LHCN-M2 (cell line): Measurements from ENCODE around the gene ME1. TPM values are rescaled to one million over a fixed set of nuclear protein-coding genes. Genes with fewer than 3 reads are reported as not detected.
A peak's percentile ranks its signal among the peaks of the same experiment; 100 is the strongest.
"Not testable (repeated sequence)": the region's sequence is repeated elsewhere in the genome, so short reads cannot be mapped to it uniquely, and the experiment has no call there.

Source experiments
- DNase-seq: peaks from one replicate; pipeline ENCODE4 v3.0.0-alpha.2; 2012; ENCODE audit warnings: low read depth
- polyA plus RNA-seq: library from polyadenylated mRNA; unstranded; fragments of >200 nt; gene quantifications from one replicate; pipeline ENCODE4 v1.2.1, GENCODE V29; 2012; ENCODE audit warnings: missing spikeins
- total RNA-seq: library from RNA; depleted of rRNA; stranded (reverse); fragments of >200 nt; gene quantifications from 2 replicates; pipeline ENCODE4 v1.2.3, GENCODE V29; 2014; rRNA removed

Gene ME1
- 6.4 and 8.1 TPM in 2 replicates for total RNA-seq
- polyA plus RNA-seq, result 11.1 TPM

GRCh38 chr6:83430611-83431544 is at the start of gene ME1:
ME1 (minus strand) TSS chr6:83431051; CDS start chr6:83430954, 97 bp downstream.
- peak; percentile 62 for DNase-seq

- no peak for DNase-seq
Observed at GRCh38 chr6:83480470-83480869, 49.6 kb upstream of the ME1 start.

- DNase-seq, result no peak
Observed at GRCh38 chr6:83479389-83479788, 48.5 kb upstream of the ME1 start.

GRCh38 chr6:83476971-83477370 is 46.1 kb upstream of the ME1 start:
- DNase-seq, result no peak

GRCh38 chr6:83474309-83474708 is 43.5 kb upstream of the ME1 start:
- DNase-seq, result peak; percentile 74

- no peak for DNase-seq
Observed at GRCh38 chr6:83472767-83473166, 41.9 kb upstream of the ME1 start.

GRCh38 chr6:83470587-83470986 is 39.7 kb upstream of the ME1 start:
- DNase-seq, result no peak

- no peak for DNase-seq
Observed at GRCh38 chr6:83470001-83470400, 39.1 kb upstream of the ME1 start.

GRCh38 chr6:83467620-83468036 is 36.8 kb upstream of the ME1 start:
- no peak for DNase-seq

GRCh38 chr6:83466328-83466727 is 35.5 kb upstream of the ME1 start:
- no peak for DNase-seq

- no peak for DNase-seq
Observed at GRCh38 chr6:83464381-83465140, 33.7 kb upstream of the ME1 start.

- DNase-seq, result peak; percentile 95
Observed at GRCh38 chr6:83463886-83464285, 33.0 kb upstream of the ME1 start.

- DNase-seq, result no peak
Observed at GRCh38 chr6:83462524-83462923, 31.7 kb upstream of the ME1 start.

GRCh38 chr6:83461438-83461837 is 30.6 kb upstream of the ME1 start:
- no peak for DNase-seq

- no peak for DNase-seq
Observed at GRCh38 chr6:83459663-83460062, 28.8 kb upstream of the ME1 start.

- DNase-seq, result not testable (repeated sequence)
Observed at GRCh38 chr6:83450015-83450414, 19.2 kb upstream of the ME1 start.

GRCh38 chr6:83444086-83444699 is 13.3 kb upstream of the ME1 start:
- DNase-seq, result not testable (repeated sequence)

GRCh38 chr6:83443516-83443915 is 12.7 kb upstream of the ME1 start:
- no peak for DNase-seq

- DNase-seq, result peak; percentile 59
Observed at GRCh38 chr6:83442752-83443151, 11.9 kb upstream of the ME1 start.

GRCh38 chr6:83439201-83439600 is 8.3 kb upstream of the ME1 start:
- no peak for DNase-seq

- DNase-seq, result no peak
Observed at GRCh38 chr6:83436674-83437073, 5.8 kb upstream of the ME1 start.

- DNase-seq, result no peak
Observed at GRCh38 chr6:83433177-83433576, 2.3 kb upstream of the ME1 start.
